IMR-90 (cell line): ENCODE data around the gene UBE2L3.

Experiments used
- MAFK ChIP-seq: IDR thresholded peaks from 2 replicates; pipeline ENCODE4 v1.6.1; 2012; ENCODE audit warnings: low read depth, low read length, improper control_type of control experiment
- POLR2A ChIP-seq: IDR thresholded peaks from 2 replicates; pipeline ENCODE4 v1.6.1; 2012; ENCODE audit warnings: mild to moderate bottlenecking, low read depth, low read length
- RFX5 ChIP-seq: IDR thresholded peaks from 2 replicates; pipeline ENCODE4 v1.8.0; 2012; ENCODE audit warnings: low read depth, mild to moderate bottlenecking, low read length, moderate library complexity
- SMC3 ChIP-seq: fragments of 150-350 bp; IDR thresholded peaks from 2 replicates; pipeline ENCODE4 v1.6.1; 2016; ENCODE audit warnings: low read depth, mild to moderate bottlenecking, antibody characterized with exemption, low read length, moderate library complexity
- TF ChIP-seq, protein P1 (sequence below): conservative IDR thresholded peaks from 2 replicates; pipeline ENCODE4 v1.5.1; 2012; ENCODE audit warnings: mild to moderate bottlenecking, low read depth, low read length, improper control_type of control experiment
- TF ChIP-seq, protein P2 (sequence below): fragments of 150-350 bp; IDR thresholded peaks from 2 replicates; pipeline ENCODE4 v1.6.1; 2016; ENCODE audit warnings: low read depth, mild to moderate bottlenecking, low read length, moderate library complexity, borderline replicate concordance

GRCh38 chr22:21615731-21616130 is 48.2 kb downstream of the UBE2L3 start:
- TF ChIP-seq, protein P1, sequence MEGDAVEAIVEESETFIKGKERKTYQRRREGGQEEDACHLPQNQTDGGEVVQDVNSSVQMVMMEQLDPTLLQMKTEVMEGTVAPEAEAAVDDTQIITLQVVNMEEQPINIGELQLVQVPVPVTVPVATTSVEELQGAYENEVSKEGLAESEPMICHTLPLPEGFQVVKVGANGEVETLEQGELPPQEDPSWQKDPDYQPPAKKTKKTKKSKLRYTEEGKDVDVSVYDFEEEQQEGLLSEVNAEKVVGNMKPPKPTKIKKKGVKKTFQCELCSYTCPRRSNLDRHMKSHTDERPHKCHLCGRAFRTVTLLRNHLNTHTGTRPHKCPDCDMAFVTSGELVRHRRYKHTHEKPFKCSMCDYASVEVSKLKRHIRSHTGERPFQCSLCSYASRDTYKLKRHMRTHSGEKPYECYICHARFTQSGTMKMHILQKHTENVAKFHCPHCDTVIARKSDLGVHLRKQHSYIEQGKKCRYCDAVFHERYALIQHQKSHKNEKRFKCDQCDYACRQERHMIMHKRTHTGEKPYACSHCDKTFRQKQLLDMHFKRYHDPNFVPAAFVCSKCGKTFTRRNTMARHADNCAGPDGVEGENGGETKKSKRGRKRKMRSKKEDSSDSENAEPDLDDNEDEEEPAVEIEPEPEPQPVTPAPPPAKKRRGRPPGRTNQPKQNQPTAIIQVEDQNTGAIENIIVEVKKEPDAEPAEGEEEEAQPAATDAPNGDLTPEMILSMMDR, result no peak
- TF ChIP-seq POLR2A, result no peak
- TF ChIP-seq RFX5, result no peak
- TF ChIP-seq, protein P2, sequence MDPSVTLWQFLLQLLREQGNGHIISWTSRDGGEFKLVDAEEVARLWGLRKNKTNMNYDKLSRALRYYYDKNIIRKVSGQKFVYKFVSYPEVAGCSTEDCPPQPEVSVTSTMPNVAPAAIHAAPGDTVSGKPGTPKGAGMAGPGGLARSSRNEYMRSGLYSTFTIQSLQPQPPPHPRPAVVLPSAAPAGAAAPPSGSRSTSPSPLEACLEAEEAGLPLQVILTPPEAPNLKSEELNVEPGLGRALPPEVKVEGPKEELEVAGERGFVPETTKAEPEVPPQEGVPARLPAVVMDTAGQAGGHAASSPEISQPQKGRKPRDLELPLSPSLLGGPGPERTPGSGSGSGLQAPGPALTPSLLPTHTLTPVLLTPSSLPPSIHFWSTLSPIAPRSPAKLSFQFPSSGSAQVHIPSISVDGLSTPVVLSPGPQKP, result no peak
- TF ChIP-seq MAFK, result no peak
- TF ChIP-seq SMC3, result no peak
